ENCODE results near the gene PEX5.

Gene PEX5

GRCh38 chr12:7189398-7190267 lies at the start of gene PEX5:
PEX5 (plus strand) TSS chr12:7189686; CDS start chr12:7190378, 692 bp downstream.
- no peak for FAIRE-seq

DNA sequence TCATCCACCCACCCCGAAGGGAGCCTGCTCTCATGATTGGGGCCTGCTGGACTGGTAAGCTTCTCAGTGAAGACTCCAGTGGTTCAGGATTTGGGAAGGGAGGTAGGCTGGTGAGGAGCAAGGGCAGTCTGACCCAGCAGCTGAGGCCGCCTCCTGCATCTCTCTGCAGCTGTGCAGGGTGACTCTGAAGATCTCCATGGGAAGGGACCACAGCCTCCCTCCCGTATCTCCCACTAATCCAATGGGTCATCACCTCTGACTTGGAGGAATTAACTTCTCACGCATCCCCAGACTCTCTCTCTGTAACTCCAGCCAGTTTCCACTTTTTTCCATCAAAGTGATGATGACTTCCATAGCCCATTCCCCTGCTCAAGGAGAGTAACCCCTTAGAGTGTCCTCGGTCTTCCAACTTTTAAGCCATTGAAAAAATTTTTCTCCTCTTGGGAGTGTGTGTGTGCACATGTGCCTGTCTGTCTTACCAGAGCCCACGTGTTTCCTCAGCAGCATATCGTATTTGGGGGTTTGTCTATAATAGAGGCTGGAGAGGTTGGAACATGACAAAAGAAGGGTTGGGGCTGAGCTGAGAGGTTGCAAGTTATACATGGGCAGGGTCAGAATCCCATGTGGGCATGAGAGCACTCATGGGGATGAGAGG lies 48.0 kb upstream of the PEX5 start:
- no peak for FAIRE-seq

GRCh38 chr12:7142056-7142644 lies 47.3 kb upstream of the PEX5 start:
- FAIRE-seq = no peak

DNA sequence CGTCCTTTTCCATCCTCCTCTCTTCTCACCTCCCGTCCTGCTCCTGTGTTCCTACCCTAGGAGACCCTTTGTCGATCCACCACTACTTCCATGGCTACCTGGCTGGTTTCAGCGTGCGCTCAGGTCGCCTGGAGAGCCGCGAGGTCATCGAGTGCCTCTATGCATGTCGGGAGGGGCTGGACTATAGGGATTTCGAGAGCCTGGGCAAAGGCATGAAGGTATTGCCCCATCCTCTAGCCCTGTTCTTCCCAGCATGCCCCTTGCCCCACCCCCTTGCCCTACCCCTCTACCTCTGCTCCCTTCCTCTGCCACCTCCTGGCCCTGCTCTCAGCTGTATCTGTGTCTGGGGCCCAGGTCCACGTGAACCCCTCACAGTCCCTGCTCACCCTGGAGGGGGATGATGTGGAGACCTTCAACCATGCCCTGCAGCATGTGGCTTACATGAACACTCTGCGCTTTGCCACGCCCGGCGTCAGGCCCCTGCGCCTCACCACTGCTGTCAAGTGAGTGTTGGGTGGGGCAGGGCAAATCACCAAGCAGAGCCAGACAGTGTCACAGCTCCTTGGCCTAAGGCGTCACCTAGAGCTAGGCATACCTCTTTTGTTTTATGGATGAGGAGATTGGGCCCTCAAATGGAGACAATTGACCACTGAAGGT lies 46.5 kb upstream of the PEX5 start:
- no peak for FAIRE-seq

DNA sequence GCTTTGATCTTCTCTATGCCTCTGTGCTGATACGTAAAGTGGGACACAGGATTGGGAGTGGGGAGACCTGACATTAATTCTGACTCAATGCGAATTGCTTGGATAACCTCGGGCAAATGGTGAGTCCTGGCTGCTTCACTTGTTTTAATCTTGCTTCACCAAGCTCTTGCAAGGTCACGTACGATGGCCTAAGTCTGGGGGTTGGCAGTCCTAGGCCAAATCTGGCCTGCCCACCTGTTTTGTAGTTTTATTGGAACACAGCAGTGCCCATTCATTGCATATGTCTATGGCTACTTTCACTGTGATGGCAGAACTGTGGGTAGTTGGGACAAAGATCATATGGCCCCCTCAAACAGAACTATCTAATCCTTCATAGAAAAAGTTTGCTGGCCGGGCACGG lies 45.9 kb upstream of the PEX5 start:
- no peak for FAIRE-seq

DNA sequence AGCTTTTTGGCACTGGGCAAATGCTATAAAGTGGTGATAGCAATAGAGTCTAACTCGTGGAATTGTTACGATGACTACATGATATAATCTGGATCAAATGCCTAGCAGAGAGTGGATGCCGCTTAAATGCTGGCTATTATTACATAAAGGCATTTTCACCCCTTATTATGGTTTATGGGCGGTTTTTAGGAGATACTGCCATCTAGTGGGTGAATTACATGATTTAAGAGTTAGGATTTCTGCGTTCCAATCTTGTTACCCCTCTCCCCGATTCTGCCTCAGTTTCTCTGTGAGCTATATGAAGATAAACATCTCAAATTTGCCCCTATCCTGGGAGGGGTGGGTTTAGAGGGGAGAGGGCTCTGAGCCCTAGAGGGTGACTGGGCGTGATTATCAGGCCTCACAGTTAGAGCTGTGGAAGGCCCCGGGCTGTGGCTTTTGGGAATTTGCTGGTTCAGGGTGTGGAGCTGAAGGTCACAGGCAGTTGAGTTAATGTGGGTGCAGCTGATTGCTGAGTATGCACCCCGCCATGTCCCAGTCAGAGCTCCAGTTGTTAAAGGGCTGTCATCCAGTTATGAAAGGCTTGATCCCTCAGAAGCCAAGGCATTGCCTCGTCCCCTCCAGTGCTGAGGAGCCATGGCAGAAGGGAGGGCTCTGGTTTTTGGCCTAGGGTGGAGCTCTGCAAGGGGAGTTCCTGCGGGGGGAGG lies 44.9 kb upstream of the PEX5 start:
- no peak for FAIRE-seq

- no peak for FAIRE-seq
These were observed 43.8 kb upstream of the PEX5 start for GRCh38 chr12:7145671-7146070.

- FAIRE-seq = no peak
These were observed 43.3 kb upstream of the PEX5 start for GRCh38 chr12:7146228-7146627.

- no peak for FAIRE-seq
These were observed 42.6 kb upstream of the PEX5 start for GRCh38 chr12:7146906-7147305.

- FAIRE-seq = no peak
These were observed 39.1 kb upstream of the PEX5 start for GRCh38 chr12:7150356-7150755.

- FAIRE-seq = no peak
These were observed 38.6 kb upstream of the PEX5 start for GRCh38 chr12:7150841-7151240.

GRCh38 chr12:7151532-7151931 lies 38.0 kb upstream of the PEX5 start:
- FAIRE-seq = no peak

DNA sequence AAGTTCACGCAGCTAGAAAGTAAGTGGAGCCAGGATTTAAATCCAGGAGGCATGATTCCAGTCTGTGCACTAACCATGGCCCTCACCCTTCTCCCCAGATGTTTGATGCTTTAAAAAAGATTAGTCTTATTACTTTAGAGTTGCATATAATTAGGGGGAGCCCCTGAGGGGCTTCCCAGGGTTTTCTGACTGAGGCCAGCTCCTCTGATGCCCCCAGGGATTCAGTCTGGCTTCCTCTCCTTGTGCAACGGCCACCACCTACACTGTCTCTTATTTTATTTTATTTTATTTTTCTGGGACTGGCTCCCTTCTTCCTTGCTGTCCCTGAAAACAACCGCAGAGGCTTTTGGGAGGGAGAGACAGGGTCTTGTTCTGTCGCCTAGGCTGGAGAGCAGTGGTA lies 36.7 kb upstream of the PEX5 start:
- FAIRE-seq = no peak

DNA sequence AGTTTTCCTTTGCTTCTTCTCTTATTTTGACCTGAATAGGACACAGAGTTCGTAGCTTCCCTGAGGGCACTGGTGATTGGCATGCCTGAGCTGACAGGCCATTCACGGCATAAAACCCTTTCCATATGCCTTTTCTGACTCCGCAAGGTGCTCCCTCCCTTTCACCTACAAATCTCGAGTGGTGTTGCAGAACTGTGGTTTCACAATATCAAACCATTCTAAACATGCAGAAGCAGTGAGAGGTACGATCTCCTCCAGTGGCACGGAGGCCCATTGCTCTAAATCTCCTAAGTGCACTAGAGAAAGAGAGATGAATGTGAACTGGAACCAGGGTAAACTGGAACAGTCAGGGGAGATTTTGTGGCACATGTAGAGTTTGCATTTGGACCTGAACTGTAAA lies 35.4 kb upstream of the PEX5 start:
- FAIRE-seq = no peak

GRCh38 chr12:7154901-7155470 lies 34.5 kb upstream of the PEX5 start:
- FAIRE-seq = no peak

DNA sequence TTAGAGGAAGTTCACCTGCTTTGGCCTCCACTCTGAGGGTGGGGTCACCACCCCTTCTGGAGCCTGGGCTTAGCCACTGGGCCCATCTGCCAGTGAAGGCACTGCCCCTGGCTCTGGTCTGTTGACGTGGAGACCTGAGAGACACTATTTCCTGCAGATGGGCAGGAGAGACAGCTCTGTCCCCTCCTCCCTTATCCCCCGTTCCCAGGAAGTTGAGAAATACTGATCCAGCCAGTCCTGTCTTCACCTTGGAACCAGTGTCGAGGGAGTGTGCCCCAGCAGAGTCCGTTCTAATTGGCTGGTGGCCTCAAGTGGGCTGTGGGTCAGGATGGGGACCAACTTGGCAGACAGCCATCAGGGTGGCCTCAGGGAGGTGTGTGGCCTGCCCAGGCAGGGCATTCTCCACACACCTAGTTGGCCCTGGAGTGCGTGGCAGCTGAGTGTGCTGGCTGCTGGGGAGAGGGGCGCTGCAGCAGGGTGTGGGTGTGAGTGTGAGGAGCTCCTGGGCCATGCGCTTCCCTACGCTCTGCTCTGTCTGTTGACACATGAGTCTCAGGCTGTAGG lies 33.9 kb upstream of the PEX5 start:
- no peak for FAIRE-seq

DNA sequence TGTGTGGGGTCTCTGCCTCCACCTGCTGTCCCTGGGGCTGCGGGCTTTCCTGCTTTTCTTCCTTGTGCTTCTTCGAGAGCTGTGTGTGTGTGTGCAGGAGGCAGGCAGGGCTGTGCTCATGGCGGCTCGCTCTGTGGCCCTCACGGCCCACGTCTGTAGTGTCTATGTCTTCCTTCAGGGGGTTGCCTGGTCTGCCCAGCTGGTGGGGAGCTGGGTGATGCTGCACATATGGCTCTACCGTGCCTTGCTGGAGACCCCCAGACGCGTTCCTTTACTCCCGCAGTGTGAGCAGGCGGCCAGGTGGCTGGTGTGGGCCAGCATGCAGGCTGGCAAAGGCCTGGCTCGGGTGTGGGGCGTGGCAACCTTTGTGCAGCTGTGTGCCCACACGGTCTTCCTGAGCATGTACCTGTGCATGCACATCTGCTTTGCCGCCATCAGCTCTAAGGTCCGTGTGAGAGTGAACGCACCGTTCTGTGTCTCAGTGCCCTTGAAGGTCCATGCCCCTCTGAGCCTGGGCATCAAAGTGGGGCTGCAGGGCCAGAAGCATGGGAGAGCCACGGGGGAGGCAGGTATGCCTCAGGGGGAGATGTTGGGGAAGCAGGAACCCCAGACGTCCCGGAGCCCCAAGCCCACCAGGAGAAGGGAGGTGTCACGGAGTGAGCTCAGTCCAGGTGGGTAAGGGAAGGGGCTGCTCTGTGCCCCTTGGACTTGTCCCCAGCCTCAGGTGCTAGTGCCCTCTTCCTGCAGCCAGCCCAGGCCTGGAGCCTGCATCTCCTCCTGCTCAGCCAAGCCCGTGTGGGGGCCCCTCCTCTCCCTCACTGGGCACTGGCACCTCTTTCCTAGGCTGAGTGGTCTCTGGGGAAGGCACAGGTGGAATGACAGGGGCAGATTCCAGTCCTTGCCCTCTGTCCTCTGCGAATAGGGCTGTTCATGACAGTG lies 33.0 kb upstream of the PEX5 start:
- FAIRE-seq = no peak

GRCh38 chr12:7157391-7157790 lies 32.1 kb upstream of the PEX5 start:
- FAIRE-seq = no peak

- no peak for FAIRE-seq
These were observed 30.5 kb upstream of the PEX5 start for GRCh38 chr12:7158781-7159609.

DNA sequence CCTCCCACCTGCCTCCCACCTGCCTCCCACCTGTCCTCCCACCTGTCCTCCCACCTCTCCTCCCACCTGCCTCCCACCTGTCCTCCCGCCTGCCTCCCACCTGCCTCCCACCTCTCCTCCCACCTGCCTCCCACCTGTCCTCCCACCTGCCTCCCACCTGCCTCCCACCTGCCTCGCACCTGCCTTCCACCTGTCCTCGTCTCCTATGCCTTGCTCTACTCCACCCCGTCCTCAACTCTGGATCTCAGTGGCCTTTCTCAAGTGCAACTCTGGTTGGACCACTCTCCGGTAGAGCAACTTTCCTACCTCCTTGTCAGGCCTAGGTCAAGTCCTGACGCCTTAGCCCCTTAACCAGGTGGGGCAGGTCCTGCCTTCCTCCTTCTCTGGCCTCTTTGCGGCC lies 29.3 kb upstream of the PEX5 start:
- no peak for FAIRE-seq

Data from islet of Langerhans (tissue), 1 donor.